GM19467 (cell line): ENCODE results near the gene OTC.

Experiments used
- ATAC-seq: cut with Tn5 transposase; IDR thresholded peaks from one replicate; pipeline ENCODE4 v1.9.1; 2021; ENCODE audit warnings: mild to moderate bottlenecking, moderate library complexity; ENCODE audit not compliant: unreplicated experiment

Gene OTC

DNA sequence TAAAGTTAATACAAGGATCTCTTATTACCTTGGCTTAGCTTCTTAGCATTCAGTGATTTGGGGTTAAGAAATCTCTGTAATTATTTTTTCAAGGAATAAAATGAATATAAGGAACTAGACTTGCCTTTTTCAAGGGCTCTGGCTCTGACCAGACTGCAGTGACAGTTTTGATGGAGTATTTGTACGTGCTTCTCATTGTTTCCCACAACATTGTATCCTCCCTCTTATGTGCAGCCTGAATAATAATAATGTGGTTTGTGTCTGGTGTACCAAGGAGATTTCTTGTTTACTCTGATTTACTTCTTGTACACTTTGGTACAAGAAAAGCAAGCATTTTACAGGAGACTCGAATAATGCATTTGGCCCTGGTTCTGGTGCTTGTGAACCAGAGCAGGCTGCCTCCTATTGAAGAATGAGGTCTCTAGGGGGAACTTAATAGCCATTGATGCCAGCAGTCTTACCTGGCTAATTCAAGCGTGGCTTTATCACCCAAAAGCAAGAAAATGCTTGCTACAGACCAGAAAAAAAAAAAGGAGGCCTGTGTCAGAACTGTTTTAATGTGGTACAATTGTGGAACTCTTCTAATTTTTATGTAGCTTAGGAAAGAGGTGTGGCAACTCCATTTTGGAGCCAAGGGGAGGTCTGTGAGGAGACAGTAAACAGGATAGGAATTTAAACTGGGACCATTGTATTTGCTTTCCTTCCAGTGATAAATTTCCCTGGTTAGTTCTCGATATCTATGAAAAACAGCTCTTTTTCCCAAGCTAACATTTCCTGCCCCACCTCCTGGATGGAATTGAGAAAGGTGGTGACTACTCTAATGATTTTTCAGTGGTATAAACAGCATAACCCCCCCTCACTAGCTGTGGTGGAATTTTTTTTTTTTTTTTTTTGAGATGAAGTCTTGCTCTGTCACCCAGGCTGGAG, 5.6 kb downstream of the OTC start:
- ATAC-seq, result no peak

DNA sequence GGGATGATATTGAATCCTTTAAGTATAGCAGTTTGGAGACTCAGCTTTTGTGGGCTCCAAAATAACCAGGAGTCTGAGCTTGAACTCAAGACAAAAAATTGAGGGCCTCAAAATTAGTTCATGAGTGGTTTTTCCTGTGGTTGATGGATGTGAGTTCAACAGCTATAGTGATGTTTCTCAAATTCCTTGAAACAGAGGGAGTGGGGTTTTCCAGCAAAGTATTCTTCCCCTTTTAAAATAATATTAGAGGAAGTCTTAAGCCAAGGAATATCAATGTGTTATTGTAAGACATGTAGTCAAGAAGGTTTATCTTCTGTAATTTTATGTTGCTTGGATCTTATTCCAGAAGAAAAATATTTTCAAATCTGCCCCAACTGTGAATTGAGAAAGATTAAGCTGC, 10.6 kb downstream of the OTC start:
- ATAC-seq, result no peak

DNA sequence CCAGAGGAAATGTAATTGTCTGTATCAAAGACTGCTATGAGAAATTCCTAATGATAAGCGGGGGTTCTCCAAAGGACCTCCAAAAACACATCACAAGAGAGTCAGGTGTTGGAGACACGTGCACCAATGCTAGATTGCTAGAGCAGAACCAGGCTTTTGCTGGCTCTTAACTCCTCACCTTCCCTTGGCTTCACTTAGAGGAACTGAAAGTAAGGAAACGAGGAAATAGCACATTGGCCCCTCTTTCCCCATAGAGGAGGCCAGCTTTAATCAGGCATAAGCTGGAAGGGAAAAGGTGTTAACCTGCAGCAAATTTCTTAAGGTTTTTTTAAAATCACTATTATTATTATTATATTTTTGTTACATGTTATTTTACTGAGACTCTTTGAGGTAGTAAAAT, 13.6 kb downstream of the OTC start:
- no peak for ATAC-seq

DNA sequence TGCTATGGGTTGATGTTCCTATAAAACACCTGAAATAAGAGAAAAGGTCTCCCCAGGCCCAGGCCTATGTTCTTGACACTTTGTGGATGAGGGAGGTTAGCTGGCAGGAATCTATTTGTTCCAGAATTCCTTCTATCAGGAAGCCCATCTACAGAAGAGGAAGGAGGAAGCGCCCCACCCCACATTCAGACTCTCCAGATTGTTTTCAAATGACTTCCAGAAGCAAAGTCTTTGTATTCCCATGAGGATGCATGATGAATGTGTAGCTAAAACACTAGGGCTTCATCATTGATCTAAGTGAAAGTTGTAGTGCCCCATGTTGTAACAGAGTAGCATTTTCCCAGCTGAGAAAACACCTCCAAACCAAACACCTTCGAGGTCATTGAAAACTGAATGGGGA, 16.4 kb downstream of the OTC start:
- ATAC-seq, result no peak

DNA sequence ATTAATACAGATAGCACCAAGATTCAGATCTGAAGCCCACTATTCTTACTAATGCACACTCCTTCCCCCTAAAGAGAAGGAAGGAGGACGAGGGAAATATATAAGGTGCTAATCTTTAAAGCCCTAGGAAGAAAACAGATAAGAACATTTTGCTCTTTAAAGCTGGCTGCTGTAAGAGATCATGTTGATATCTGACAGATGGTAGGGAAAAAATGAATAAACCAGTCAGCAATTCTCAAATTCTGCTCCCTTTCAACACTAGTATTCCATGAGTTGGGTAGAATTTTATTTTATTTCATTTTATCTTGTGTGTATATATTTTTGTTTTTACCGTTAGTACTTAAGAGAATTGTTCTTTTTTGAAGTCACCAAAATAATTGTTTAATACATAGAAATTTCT, 19.2 kb downstream of the OTC start:
- no peak for ATAC-seq

DNA sequence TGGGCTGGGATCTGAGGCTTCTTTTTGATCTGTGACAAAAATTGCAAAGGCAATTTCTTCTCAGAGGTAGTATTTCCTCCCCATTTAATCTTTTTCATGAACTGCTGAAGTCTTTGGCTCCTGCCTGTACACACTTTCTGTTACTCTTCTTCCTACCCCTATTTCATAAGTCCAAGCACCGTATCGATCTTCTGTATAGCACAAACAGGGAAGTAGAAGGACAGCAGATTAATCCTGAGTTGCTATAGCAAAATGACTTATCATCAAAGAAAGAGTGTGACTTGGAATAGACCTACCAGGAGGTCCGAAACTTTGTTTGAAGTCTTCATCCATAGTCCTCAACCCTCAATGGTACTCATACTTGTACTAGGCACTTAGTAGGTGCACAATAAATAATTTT, 22.0 kb downstream of the OTC start:
- no peak for ATAC-seq

DNA sequence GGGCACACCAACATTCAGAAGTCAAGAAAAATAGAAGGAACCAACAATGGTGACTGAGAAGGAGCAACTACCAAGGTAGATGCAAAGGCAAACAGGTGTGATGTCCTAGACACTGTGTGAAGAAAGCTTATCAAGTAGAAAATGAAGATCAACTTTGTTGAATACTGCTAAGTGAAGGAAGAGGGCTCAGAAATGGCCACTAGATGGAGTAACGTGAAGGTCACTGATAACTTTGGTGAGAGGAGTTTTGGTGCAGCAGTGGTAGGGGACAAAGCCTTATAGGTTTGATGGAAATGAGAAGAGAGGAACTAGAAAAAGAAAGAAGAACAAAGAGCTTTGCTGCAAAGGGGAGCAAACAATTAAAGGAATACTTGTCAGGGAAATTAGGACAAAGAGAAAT, 23.5 kb downstream of the OTC start:
- no peak for ATAC-seq

DNA sequence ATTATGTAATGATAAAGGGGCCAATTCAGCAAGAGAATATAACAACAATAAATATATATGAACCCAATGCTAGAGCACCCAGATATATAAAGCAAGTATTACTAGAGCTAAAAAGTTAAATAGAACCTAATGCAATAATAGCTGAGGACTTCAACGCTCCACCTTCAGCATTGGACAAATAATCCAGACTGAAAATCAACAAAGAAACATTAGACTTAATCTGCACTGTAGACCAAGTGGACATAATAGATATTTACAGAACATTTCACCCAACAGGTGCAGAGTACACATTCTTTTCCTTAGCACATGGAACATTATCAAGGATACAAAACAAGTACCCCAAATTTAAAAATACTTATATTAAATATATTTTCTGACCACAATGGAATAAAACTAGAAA, 24.3 kb downstream of the OTC start:
- ATAC-seq, result no peak

DNA sequence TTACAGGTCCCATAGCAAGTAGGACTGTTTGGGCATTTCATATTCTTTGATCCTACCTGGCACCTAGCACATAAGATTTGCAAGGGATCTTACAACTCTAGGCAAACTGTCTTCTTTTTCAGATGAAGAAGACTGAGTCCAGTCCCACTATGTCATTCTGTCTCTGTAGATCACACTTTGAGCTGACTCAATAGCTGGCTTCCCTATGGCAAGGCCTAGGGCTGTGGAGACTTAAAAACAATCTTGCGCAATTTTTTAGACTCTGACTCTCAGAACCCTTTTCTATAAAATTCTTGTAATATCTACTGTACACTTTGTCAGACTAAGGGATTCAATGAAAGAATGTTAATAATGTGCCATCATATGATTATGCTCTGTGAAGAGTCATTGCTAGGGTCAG, 26.7 kb downstream of the OTC start:
- ATAC-seq, result no peak

DNA sequence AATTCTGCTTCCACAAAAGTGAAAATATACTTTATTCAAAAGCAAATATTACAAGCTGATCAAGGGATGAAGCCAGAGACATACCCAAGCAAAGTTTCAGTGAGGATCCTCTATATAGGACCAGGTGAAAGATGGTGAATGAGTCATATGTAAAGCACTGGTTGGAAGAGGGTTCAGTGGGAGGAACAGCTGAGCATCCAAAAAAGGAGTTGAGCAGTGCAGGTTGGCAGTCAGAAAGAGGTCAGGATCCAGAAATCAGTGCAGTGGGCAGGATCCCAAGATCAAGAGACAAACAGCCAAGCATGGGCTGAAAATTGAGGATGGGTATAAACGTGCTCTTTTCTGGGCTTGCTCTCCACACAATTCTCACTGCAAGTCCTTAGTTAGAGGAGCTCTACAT, 30.3 kb downstream of the OTC start:
- no peak for ATAC-seq

DNA sequence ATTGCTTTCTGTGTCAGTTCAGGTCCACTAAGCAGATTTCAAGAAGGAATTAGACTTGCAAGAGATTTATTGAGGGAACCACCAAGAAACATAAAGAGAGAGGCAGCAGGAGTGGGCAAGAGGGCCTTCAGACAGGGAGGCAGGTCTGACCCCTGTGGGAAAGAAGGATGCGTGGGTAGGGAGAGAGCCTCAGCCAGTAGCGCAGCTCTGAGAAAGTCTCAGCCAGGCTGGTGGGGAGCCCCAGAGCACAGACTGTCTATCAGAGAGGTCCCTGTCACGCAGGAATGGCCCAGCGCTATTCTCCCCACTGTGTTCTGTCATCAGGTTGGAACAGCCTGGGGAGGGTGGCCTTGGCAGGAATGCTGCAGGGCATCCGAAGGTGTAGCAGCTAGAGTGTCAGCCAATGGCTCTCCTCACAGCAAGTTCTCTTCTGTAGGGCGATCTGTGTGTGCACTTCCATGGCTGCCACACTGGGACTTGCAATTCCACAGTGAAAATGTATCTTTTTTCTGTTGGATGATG, 48.0 kb downstream of the OTC start:
- no peak for ATAC-seq

DNA sequence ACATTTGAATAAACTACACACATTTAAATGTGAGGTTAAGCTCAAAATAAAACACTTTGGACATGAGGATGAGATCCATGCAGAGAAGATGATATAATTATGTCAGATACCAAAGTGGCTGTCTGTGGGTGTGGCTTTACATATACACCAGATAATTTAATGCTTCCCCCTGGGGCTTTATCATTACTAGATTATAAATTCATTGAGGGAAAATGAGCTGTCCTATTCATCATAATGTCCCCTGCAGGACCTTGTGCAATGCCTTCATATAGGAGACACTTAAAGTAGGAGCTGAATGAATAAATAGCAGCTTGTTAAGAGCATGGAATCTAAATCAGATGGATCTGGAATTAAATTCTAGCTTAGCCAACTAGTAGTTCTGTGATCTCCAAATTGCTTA, 49.7 kb downstream of the OTC start:
- ATAC-seq, result no peak

DNA sequence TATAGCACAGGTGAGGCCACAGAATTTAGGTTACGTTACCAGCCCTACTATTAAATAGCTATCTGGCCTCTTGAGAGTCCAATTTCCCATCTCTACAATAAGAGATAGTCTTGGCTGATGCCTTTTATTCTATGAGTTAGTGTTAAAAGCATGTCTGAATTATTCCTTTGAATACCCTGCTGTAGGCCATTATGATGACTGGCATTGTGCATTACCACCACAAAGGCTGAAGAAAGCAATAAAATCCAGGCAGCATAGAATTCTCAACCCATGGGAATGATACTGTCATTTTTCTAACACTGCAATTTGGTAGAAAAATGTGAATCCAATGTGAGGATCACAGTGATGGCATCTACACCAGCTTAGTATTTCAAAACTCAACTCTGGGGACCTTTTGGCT, 51.4 kb downstream of the OTC start:
- no peak for ATAC-seq

DNA sequence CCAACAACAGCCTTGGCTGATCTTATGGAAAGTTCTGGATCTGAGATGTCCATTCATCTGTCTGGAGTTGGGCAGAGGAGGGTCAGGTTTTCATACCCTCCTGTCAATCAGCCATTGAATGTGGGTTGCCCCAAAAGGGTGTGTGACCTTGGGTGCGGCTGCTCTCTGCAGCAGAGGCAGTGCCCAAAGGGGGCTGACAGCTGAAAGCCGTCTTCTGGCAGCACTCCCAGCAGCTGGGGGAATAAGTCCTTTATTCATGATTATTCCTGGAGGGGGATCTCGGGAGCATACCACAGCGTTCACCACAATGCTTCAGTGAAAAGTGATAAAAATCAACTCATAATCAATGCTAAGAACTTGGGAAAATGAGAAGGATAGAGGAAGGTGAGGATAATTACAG, 54.7 kb downstream of the OTC start:
- ATAC-seq, result no peak

DNA sequence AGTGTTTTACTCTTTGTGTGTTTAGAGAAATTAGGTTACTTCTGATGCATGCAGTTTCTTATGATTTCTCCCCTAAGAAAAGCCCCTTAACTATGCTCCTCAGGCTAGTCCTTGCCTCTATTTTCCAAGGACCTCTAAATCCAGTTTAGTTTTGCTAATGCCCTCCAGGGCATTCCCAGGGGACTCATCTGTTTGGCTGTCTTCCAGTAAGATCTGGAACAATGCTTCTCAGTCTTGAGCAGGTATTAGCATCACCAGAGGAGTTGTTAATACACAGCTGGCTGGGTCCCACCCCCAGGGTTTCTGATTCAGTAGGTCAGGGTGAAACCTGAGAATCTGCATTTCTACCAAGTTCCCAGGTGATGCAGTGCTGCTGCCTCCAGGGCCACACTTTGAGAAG, 56.9 kb downstream of the OTC start:
- no peak for ATAC-seq

DNA sequence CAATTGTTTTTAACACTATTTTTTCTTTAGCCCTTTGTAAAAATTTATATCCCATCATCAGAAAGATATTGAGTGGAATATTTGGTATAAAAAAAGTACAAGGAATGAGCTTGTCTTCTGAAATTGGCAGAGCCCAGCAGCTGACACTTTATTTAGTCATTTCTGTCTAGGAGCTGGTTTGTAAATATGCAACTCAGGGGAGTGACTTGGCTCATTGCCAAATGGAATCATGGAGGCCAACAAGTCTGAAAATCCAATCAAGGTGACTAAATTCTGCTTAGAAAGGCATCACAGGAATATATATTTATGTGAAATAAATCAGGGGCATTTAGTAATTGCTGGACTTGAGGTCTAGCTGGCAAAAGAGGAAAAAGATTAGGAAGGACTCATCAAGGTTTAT, 74.4 kb downstream of the OTC start:
- no peak for ATAC-seq

DNA sequence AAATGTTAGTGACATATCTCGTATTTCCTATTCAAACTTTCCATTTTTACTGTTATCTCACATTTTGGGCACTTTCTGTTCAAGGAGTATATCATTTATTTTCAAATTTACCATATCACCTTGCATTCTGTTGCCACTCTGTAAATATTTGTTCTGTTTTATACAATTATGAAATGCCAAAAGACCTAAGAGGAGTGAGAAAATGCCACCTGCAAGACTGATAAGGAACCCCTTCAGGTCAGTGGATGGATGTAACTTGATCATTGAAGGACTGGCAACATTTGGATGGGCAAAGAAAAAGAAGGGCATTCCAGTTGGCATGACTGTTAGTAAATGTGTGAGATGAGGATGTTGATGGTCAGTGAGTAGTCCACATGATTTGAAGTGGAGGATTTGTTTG, 79.1 kb downstream of the OTC start:
- ATAC-seq, result no peak

DNA sequence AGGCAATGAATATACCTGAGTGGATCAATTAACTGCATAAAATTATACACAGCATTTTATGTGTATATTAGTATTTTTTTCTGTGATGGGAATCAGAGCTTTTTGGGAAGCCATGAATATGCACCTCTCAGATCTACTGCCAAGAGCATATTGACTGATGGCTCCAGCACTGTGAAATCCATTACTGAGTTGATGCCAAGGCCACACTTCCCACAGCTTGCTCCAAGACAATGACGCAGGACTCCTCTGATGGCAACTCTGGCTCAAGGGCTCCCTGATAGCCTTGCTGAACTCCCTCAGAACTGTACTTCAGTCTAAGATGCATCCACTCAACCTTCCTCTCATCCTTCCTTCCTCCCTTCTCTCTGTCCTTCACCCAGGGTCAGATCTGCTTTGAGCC, 82.7 kb downstream of the OTC start:
- no peak for ATAC-seq

DNA sequence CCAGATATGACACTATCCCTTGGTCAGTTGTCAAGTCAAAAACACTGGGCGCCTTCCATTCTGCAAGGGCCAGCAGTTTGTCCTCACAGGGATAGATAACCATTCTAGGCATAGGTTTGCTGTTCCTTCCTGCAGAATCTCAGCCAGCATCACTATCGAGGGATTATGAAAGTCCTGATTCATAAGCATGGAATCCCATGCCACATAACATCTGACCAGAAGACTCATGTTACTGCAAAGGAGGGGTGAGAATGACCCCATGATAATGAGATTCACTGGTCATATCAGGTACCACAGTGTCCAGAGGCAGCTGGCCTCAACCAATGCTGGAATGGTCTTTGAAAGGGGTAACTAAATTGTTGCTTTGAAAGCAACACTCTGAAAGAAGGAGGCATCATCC, 84.7 kb downstream of the OTC start:
- no peak for ATAC-seq

DNA sequence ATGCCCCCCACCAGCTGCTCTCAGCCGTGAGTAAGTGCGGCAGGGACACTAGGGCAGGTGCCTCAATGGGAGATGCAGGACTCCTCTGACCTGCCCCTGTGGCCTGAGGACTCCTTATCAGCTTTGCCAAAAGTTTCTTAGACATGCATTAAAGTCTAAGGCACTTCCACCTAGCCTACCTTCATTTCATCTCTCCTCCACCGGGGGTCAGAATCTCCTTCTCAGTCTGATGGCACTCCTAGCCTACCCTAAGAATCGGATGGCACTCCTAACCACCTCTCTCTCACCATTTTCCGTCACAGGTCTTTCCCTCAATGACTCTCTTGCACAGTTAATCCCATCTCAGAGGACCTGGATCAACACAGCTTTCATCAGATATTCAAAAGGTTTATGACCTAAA, 85.9 kb downstream of the OTC start:
- ATAC-seq, result no peak

DNA sequence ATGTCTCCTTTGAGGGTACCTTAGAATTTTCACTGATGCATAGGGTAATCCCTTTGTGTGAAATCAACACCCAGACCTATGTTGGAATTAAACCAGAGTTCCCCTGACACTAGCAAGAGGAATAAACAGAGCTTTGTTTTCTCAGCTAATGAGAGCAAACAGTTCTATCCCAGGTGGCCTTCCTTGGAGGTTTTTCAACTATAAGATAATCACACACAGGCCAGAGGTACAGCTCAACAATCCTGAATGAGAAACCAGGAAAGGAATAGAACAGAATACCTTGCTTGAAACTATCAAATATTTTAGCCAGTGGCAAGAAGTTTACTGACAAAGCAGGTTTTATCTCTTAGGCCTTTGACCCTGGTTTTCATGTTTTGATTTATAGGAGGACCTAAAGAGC, 100.2 kb downstream of the OTC start:
- no peak for ATAC-seq

DNA sequence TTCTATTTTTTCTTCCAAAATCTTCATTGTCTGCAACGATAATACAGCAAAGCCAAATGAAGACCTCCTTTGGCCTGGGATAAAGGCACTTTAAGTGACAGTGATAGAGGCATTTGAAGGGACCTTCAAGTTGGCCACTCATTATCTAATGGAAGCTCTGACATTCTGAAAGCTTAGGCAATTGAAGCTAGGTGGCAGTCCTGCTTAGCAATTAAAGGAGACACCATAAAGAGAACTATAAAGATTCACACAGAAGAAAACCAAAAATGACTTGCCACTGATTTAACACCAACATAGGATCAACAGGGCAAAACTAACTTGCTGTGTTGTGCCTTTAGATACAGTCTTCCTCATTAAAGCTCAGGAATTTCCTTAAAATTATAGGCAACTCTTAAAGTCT, 105.7 kb downstream of the OTC start:
- no peak for ATAC-seq

DNA sequence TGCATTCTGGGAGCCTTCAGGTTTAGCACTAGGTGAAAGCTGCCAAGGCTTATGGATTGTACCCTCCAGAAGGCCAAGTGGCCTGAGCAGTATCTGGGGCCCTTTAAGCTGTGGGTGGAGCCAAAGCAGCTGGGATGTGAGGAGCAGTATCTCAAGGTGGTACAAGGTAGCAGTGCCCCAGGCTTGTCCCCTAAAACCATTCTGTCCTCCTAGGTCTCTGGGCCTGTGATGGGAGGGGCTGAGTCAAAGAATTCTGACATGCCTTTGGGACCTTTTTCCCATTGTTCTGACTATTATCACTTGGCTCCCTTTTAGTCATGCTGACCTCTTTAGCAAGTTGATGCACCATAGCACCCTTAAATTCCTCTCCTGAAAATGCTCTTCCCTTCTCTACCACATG, 109.9 kb downstream of the OTC start:
- ATAC-seq, result no peak
